Large intestine (tissue), 3 donors: ENCODE measurements around the gene POLR2B. TPM values are rescaled to one million over a fixed set of nuclear protein-coding genes. Genes with fewer than 3 reads are reported as not detected.
A peak's percentile ranks its signal among the peaks of the same experiment; 100 is the strongest.

ENCODE experiments used
- DNase-seq, 2 donors: peaks; one replicate each; pipeline versions ENCODE4 v3.0.0 to v3.0.0-alpha.2; 2013
- H3K27ac ChIP-seq: one replicate; pipeline ENCODE4 v1.5.1; 2013; ENCODE audit warnings: low read length
- H3K27me3 ChIP-seq: 2 replicates; pipeline ENCODE4 v1.6.1; 2013; ENCODE audit warnings: low read length; ENCODE audit not compliant: control insufficient read depth, insufficient read depth
- H3K36me3 ChIP-seq: 2 replicates; pipeline ENCODE4 v1.6.1; 2013; ENCODE audit warnings: low read length; ENCODE audit not compliant: control insufficient read depth, insufficient read depth
- H3K4me1 ChIP-seq: one replicate; pipeline ENCODE4 v1.6.1; 2013; ENCODE audit warnings: low read length; ENCODE audit not compliant: control insufficient read depth, insufficient read depth
- H3K4me3 ChIP-seq: one replicate; pipeline ENCODE4 v1.5.1; 2013; ENCODE audit warnings: low read length
- H3K9me3 ChIP-seq: one replicate; pipeline ENCODE4 v1.6.1; 2013; ENCODE audit warnings: mild to moderate bottlenecking, low read depth, low read length, moderate library complexity; ENCODE audit not compliant: control insufficient read depth
- WGBS: methylation state at CpG from one replicate; pipeline ENCODE4 v1.1.5; 2013; ENCODE audit warnings: low lambda C conversion rate; ENCODE audit not compliant: insufficient coverage; 5-methylcytosine and 5-hydroxymethylcytosine counted together
- polyA plus RNA-seq: library from polyadenylated mRNA; unstranded; fragments of 120-200 nt; gene quantifications from one replicate; pipeline ENCODE4 v1.2.1, GENCODE V29; 2013

POLR2B gene
- polyA plus RNA-seq, 1 donor = 80.7 TPM

GRCh38 chr4:56958111-56958517 lies 20.6 kb upstream of the POLR2B start:
- Histone ChIP-seq H3K9me3 (no peaks in the 10 kb centered on the region), H3K36me3 (peaks cover 13% of the 10 kb centered on the region), H3K4me1 (peaks cover 5% of the 10 kb centered on the region), H3K27me3 (no peaks in the 10 kb centered on the region), H3K27ac (no peak overlapping the region), H3K4me3 (no peak overlapping the region)
- WGBS = no CpG with 5 or more reads among the region's 7 CpGs
- peak; percentile 37 to 40 for DNase-seq

DNA sequence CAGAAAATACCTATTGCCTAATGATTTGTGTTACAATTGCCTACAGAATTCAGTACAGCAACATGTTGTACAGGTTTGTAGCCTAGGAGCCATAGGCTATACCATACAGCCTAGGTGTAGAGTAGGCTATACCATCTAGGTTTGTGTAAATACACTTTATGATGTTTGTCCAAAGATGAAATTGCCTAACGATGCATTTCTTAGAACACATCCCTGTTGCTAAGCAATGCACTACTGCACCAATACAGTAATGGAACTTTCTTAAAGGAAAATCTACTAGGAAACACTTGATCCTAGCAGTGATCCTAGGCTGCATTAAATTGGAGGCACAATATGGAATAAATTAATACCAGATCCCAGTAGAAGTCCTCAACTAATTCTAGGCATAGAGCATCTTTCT lies 19.6 kb upstream of the POLR2B start:
- peak; percentile 19 to 66 for DNase-seq
- Histone ChIP-seq H3K4me1 (peaks cover 5% of the 10 kb centered on the region), H3K27ac (no peak overlapping the region), H3K9me3 (no peaks in the 10 kb centered on the region), H3K36me3 (peaks cover 18% of the 10 kb centered on the region), H3K27me3 (no peaks in the 10 kb centered on the region), H3K4me3 (no peak overlapping the region)
- WGBS = no CpG with 5 or more reads among the region's 1 CpG

- no peak for DNase-seq
- Histone ChIP-seq H3K27ac (no peak overlapping the region), H3K4me3 (no peak overlapping the region), H3K9me3 (no peaks in the 10 kb centered on the region), H3K27me3 (no peaks in the 10 kb centered on the region), H3K4me1 (peaks cover 5% of the 10 kb centered on the region), H3K36me3 (peaks cover 34% of the 10 kb centered on the region)
- no CpG with 5 or more reads among the region's 2 CpGs for WGBS
Measured at GRCh38 chr4:56961107-56961500, 17.6 kb upstream of the POLR2B start.

DNA sequence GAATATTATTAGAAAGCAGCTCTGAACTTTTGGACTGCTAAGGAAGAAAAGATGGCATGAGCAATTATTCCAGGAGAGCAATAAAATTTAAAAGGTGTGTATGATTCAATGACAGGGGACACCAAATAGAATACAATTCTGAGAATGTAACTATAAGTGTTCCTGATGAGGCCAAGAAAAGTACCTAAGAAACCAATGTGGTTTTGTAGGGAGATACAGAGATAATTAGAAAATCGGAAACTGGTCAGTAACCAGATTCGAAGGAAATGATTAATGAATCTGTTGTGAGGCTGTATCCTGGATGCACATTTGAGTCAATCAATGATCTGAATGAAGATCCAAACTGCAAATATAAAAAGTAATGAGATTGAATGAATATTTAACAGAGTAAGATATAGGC lies 7.3 kb upstream of the POLR2B start:
- no peaks in the 10 kb centered on the region for H3K4me1 ChIP-seq
- no peak for DNase-seq
- H3K27ac ChIP-seq = no peak overlapping the region
- peaks cover 55% of the 10 kb centered on the region for H3K36me3 ChIP-seq
- H3K9me3 ChIP-seq = peaks cover 2% of the 10 kb centered on the region
- no peak overlapping the region for H3K4me3 ChIP-seq
- H3K27me3 ChIP-seq = no peaks in the 10 kb centered on the region
- 100% methylated on average over 2 of the region's 2 CpGs for WGBS

- no CpG with 5 or more reads among the region's 2 CpGs for WGBS
- H3K9me3 ChIP-seq = peaks cover 2% of the 10 kb centered on the region
- H3K27ac ChIP-seq = no peak overlapping the region
- DNase-seq = no peak
- no peaks in the 10 kb centered on the region for H3K4me1 ChIP-seq
- H3K27me3 ChIP-seq = no peaks in the 10 kb centered on the region
- no peak overlapping the region for H3K4me3 ChIP-seq
- H3K36me3 ChIP-seq = peaks cover 48% of the 10 kb centered on the region
Measured at GRCh38 chr4:56972389-56972788, 6.3 kb upstream of the POLR2B start.

- no peak for DNase-seq
- H3K27ac ChIP-seq = no peak overlapping the region
- H3K36me3 ChIP-seq = peaks cover 48% of the 10 kb centered on the region
- no peak overlapping the region for H3K4me3 ChIP-seq
- no peaks in the 10 kb centered on the region for H3K4me1 ChIP-seq
- H3K27me3 ChIP-seq = no peaks in the 10 kb centered on the region
- H3K9me3 ChIP-seq = peaks cover 2% of the 10 kb centered on the region
Measured at GRCh38 chr4:56972809-56973208, 5.9 kb upstream of the POLR2B start.

DNA sequence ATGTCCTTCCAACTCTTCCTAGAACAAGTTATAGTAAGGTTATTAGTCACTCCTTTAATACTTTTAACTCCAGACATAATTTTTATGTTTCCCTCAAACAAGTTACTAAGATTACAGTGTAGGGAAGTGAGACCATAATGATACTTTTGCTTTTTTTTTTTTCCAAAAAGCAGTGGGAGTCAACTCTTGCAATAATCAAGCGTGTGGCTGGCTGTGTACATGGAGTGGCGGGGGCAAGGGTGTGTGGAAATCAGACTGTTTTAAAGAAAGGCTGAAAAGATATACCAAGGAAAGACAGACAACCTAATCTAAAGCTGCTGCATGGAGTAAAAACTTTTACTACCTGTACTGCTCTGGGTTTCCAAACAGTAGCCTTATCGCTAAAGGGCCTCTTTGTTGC lies 5.4 kb upstream of the POLR2B start:
- DNase-seq = no peak
- H3K27ac ChIP-seq = no peak overlapping the region
- H3K4me1 ChIP-seq = no peaks in the 10 kb centered on the region
- H3K27me3 ChIP-seq = no peaks in the 10 kb centered on the region
- peaks cover 2% of the 10 kb centered on the region for H3K9me3 ChIP-seq
- H3K36me3 ChIP-seq = peaks cover 44% of the 10 kb centered on the region
- 60% methylated on average over 1 of the region's 3 CpGs for WGBS
- no peak overlapping the region for H3K4me3 ChIP-seq

- Histone ChIP-seq H3K36me3 (peaks cover 26% of the 10 kb centered on the region), H3K9me3 (peaks cover 2% of the 10 kb centered on the region), H3K27ac (peak overlapping the region; percentile 83), H3K27me3 (no peaks in the 10 kb centered on the region), H3K4me1 (peaks cover 6% of the 10 kb centered on the region), H3K4me3 (peak overlapping the region; percentile 92)
- DNase-seq = peak in 1 of 2 donors; percentile 12
- WGBS = no CpG with 5 or more reads among the region's 35 CpGs
Measured at GRCh38 chr4:56976283-56976836, 2.3 kb upstream of the POLR2B start.

DNA sequence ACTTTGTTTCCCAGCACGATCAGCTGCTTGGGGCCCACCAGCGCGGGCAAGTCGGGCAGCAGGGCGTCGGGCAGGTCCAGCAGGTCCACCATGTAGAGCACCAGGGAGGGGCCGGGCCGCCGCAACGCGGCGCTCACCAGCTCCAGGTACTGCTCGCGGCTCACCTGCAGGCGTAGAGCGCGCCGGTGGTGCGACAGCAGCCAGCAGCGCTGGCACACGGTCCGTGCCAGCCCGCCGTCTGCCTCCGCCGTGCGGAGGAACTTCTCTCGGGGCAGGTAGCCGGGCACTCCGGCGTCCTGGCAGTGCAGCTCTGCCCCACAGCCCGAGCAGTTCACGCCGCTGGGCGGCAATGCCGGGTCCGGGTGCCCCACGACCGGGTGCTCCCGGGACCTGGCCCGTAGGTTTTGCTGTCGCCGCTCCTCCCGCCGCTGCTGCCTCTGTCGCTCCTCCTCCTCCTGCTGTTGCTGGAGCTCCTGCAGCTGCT lies 1.8 kb upstream of the POLR2B start:
- Histone ChIP-seq H3K4me1 (peaks cover 6% of the 10 kb centered on the region), H3K36me3 (peaks cover 23% of the 10 kb centered on the region), H3K27me3 (no peaks in the 10 kb centered on the region), H3K9me3 (peaks cover 2% of the 10 kb centered on the region), H3K4me3 (peak overlapping the region; percentile 92), H3K27ac (peak overlapping the region; percentile 83)
- no CpG with 5 or more reads among the region's 46 CpGs for WGBS
- peak; percentile 74 to 81 for DNase-seq

GRCh38 chr4:56977321-56978012 lies 1.2 kb upstream of the POLR2B start, which contains the start of gene NOA1:
NOA1 (minus strand) TSS chr4:56977606; CDS start chr4:56977585, 21 bp downstream.
- peak; percentile 99 for DNase-seq
- peaks cover 6% of the 10 kb centered on the region for H3K4me1 ChIP-seq
- H3K27me3 ChIP-seq = no peaks in the 10 kb centered on the region
- WGBS = no CpG with 5 or more reads among the region's 51 CpGs
- peaks cover 2% of the 10 kb centered on the region for H3K9me3 ChIP-seq
- H3K27ac ChIP-seq = peak within 1 kb of the TSS; percentile 83
- H3K4me3 ChIP-seq = peak within 1 kb of the TSS; percentile 92
- peaks cover 17% of the 10 kb centered on the region for H3K36me3 ChIP-seq
